ENCODE results near the gene KCNH3.
"Not testable (repeated sequence)": the region's sequence is repeated elsewhere in the genome, so short reads cannot be mapped to it uniquely, and the experiment has no call there.

KCNH3 gene

DNA sequence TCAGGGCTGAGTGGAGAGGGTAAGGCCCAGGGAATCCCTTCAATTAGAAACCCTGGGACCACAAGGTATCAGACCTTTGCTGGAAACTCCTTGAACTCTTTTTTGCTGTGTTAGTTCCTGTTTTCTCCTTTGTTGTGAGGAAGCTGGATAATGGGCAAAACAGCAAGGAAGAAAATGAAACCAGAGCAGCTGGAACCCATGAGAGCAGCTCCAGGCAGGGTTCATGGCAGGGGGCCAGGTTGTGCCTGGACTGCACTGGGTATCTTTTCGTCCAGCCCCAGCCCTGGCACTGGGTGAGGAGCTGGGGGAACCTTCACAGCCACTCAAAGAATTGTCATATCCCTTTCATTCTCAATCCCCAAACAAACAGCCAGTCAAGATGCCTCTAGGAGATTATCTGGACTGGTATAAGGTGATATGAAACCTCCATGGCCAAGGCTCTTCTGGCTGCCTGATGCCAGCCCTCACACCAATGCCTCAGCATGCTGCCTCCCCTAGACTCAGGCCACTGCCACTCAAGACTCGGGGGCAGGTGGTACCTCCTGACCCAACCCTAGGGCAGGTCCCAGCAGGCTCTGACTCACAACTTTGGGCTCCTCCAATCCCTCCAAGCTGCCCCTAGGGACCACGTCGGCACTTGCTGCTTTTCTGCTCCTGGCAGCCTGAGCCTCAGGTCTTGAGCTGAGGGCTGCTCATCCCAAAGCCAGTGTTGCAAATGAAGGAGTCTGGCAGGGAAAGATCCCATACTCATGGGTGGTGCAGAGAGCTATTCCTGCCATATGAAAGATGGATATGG lies 50.1 kb downstream of the KCNH3 start:
- DNase-seq, result no peak

DNA sequence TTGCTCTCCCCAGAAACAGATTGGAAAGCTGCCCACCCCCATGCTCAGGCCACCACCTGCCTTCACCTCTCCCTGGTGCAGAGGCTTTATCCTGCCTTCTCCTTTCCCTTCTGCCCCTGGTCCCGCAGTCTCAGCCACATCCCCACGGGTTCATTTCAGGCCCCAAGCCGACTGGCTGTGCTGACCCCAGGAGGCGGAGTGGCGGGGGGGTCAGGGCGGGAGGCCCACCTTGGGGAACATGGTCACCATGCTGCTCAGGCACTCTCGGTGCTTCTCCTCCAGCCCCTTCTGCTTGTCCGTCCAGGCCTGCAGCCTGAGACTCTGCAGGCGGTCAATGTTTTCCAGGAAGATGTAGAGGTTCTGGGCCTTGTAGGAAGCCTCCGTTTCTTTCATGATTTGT lies 59.7 kb downstream of the KCNH3 start:
- no peak for DNase-seq

DNA sequence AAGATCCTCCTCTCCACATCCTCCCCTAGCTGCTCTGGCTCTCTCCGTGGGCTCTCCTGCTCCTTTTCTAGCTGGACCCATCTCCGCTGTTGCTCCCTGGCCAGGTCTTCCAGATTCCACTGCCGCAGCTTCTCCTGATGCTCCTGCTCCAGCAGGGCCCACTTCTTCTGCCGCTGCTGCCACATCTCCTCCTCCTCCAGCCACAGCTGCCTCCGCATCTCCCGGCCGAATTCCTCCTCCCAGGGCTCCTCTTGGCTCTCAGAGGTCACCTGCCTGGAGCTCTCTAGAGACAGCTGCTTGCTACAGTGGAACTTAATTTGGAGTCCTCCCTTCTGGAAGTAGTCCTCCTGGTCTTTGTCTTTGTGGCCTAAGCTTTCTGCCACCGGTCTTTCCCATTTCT lies 61.1 kb downstream of the KCNH3 start:
- no peak for DNase-seq

DNA sequence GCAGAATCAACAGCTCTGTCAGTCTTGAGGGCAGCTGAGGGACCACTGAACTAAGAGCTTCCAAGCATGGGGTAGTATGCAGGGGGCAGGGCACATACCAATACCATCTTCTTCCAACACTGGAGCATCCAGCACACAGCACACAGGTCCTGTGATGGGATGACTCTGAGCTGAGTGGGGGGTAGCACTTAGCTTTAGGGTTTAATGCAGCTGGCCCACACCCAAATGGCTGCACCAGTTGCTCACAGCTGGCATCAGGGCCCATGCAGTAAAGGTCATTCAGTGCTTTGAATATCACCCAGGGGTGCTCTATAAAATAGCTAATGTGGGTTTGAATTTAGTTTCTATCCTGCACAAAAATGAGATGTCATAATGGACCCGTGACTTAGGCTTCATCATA lies 64.9 kb downstream of the KCNH3 start:
- DNase-seq, result no peak

DNA sequence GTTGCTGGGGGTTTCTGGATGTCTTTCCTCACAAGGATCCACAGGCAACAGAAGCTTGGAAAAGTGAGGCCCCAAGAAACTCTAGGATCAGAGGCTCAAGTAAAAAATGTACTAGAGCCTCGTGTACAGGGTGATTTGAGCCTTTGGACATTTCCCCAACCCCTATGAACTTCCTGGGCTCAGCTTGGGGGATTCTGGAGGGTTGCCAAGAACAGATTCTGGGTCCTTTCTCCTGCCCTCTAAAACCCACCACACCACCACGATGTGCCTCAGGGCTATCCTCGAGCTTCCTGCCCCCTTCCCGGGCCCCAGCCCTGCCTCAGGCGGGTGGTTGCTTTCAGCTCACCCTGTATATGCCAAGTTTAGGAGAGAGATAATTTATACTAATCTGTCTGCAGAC lies 66.0 kb downstream of the KCNH3 start:
- no peak for DNase-seq

DNA sequence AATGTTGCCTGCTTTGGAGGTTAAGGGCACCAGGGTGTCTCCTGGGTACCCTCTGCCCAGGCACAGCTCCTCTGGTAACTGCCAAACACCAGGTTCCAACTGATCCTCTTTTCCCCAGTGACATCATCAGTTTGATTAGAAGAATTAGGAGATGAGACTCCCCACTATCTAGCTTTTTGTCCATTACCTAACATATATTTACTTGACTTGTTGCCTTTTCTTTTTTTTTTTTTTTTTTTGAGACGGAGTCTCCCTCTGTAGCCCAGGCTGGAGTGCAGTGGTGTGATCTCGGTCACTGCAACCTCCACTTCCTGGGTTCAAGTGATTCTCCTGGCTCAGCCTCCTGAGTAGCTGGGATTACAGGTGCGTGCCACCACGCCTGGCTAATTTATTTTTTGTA lies 66.7 kb downstream of the KCNH3 start, which contains the start of gene FAM186B:
FAM186B (minus strand) TSS at position 101 of the 400 bp plus-strand sequence. CDS start 162 bp downstream, outside the sequence.
- DNase-seq, result not testable (repeated sequence)

Data from activated T-cell treated with anti-CD3 and anti-CD28 coated beads, Interleukin-2, amount 50 U/mL, for 48 hours (primary cell).